Uterus (tissue), 4 donors: Measurements from ENCODE around the gene ADORA2B. TPM values are rescaled to one million over a fixed set of nuclear protein-coding genes. Genes with fewer than 3 reads are reported as not detected.
"Not testable (repeated sequence)": the region's sequence is repeated elsewhere in the genome, so short reads cannot be mapped to it uniquely, and the experiment has no call there.

Source experiments
- DNase-seq, 2 donors: peaks; one replicate each; pipeline ENCODE4 v3.0.0-alpha.2; 2019 to 2020
- H3K27ac ChIP-seq, 2 donors: fragments of 200-600 bp; sonication (generic); 1 replicate in 1 of 2; 2 replicates in 1 of 2; pipeline ENCODE4 v1.5.1; 2016 to 2018
- H3K27me3 ChIP-seq, 2 donors: fragments of 200-600 bp; sonication (generic); one replicate each; pipeline ENCODE4 v1.5.1; 2018 to 2019; ENCODE audit warnings: control low read depth in 1 of 2
- H3K36me3 ChIP-seq, 2 donors: fragments of 200-600 bp; sonication (generic); one replicate each; pipeline ENCODE4 v1.5.1; 2019; ENCODE audit warnings: control low read depth in 1 of 2
- H3K4me1 ChIP-seq, 2 donors: fragments of 200-600 bp; sonication (generic); one replicate each; pipeline ENCODE4 v1.5.1; 2018 to 2019; ENCODE audit warnings: control low read depth in 1 of 2
- H3K4me3 ChIP-seq, 2 donors: fragments of 200-600 bp; sonication (generic); 1 replicate in 1 of 2; 2 replicates in 1 of 2; pipeline ENCODE4 v1.5.1; 2018 to 2019; ENCODE audit warnings: mild to moderate bottlenecking in 1 of 2
- H3K9me3 ChIP-seq, 2 donors: fragments of 200-600 bp; sonication (generic); one replicate each; pipeline ENCODE4 v1.5.1; 2019; ENCODE audit warnings: control low read depth in 1 of 2
- CTCF ChIP-seq, 4 experiments: fragments of 200-600 bp in 2 of 4; fragments of 450-650 bp in 2 of 4; sonication (generic) in 2 of 4; IDR thresholded peaks; one replicate each; pipeline ENCODE4 v1.5.1; 2016 to 2019; ENCODE audit warnings: antibody characterized with exemption in 4 of 4, mild to moderate bottlenecking in 2 of 4, moderate library complexity in 1 of 4
- POLR2A ChIP-seq, 2 donors: fragments of 450-650 bp; IDR thresholded peaks; one replicate each; pipeline ENCODE4 v1.6.1; 2016; ENCODE audit warnings: antibody characterized with exemption in 2 of 2, mild to moderate bottlenecking in 1 of 2, moderate library complexity in 1 of 2
- intact Hi-C: fragments of 100-400 bp; cut with DNase I; formaldehyde crosslinking; loops from one replicate; pipeline ENCODE4 v1.15.1; 2023; ENCODE audit warnings: low total_unique reads
- total RNA-seq, 4 donors: library from RNA; depleted of rRNA in 3 of 4; stranded (reverse); fragments of >200 nt in 3 of 4; gene quantifications; one replicate each; pipeline versions ENCODE4 v1.1.0 to v1.2.4, GENCODE V29; 2014 to 2023
- donor health status: DM: yes; HTN: yes; CAD: no.

ADORA2B gene
- total RNA-seq, 4 donors from 2014 or later, result 2.1 to 2.7 TPM; not detected in 2

GRCh38 chr17:15907290-15907689 is 37.6 kb upstream of the ADORA2B start:
- Histone ChIP-seq H3K4me3 (no peak overlapping the region), H3K36me3 (no peaks in the 10 kb centered on the region), H3K27me3 (no peaks in the 10 kb centered on the region), H3K4me1 (no peaks in the 10 kb centered on the region), H3K27ac (no peak overlapping the region), H3K9me3 (no peaks in the 10 kb centered on the region)
- TF ChIP-seq POLR2A (IDR thresholded peaks at IDR 0.05) (no peak), CTCF (IDR thresholded peaks at IDR 0.05) (no peak)
- intact Hi-C loops, result no loop called here
- no peak for DNase-seq

GRCh38 chr17:15908378-15908777 is 36.6 kb upstream of the ADORA2B start:
- no peaks in the 10 kb centered on the region for H3K4me1 ChIP-seq
- no peaks in the 10 kb centered on the region for H3K27me3 ChIP-seq
- intact Hi-C loops, result no loop called here
- H3K27ac ChIP-seq, result no peak overlapping the region
- DNase-seq, result no peak
- H3K36me3 ChIP-seq, result no peaks in the 10 kb centered on the region
- no peaks in the 10 kb centered on the region for H3K9me3 ChIP-seq
- no peak overlapping the region for H3K4me3 ChIP-seq
- TF ChIP-seq POLR2A (IDR thresholded peaks at IDR 0.05) (no peak), CTCF (IDR thresholded peaks at IDR 0.05) (no peak)

GRCh38 chr17:15909481-15909991 is 35.4 kb upstream of the ADORA2B start:
- H3K36me3 ChIP-seq, result no peaks in the 10 kb centered on the region
- no peaks in the 10 kb centered on the region for H3K4me1 ChIP-seq
- TF ChIP-seq POLR2A (IDR thresholded peaks at IDR 0.05) (no peak), CTCF (IDR thresholded peaks at IDR 0.05) (no peak)
- no peaks in the 10 kb centered on the region for H3K9me3 ChIP-seq
- no peak for DNase-seq
- H3K27ac ChIP-seq, result no peak overlapping the region
- no peaks in the 10 kb centered on the region for H3K27me3 ChIP-seq
- H3K4me3 ChIP-seq, result no peak overlapping the region
- intact Hi-C loops, result no loop called here

GRCh38 chr17:15910791-15911190 is 34.1 kb upstream of the ADORA2B start:
- H3K27ac ChIP-seq, result no peak overlapping the region
- H3K4me3 ChIP-seq, result no peak overlapping the region
- no peaks in the 10 kb centered on the region for H3K4me1 ChIP-seq
- no peak for TF ChIP-seq POLR2A (IDR thresholded peaks at IDR 0.05)
- no peak for TF ChIP-seq CTCF (IDR thresholded peaks at IDR 0.05)
- DNase-seq, result no peak
- intact Hi-C loops, result no loop called here
- H3K9me3 ChIP-seq, result no peaks in the 10 kb centered on the region
- no peaks in the 10 kb centered on the region for H3K36me3 ChIP-seq
- H3K27me3 ChIP-seq, result no peaks in the 10 kb centered on the region

- not testable (repeated sequence) for H3K4me1 ChIP-seq, H3K36me3 ChIP-seq
Measured at GRCh38 chr17:15911701-15912100, 33.2 kb upstream of the ADORA2B start.

GRCh38 chr17:15912416-15912955 is 32.4 kb upstream of the ADORA2B start:
- H3K27me3 ChIP-seq, result no peaks in the 10 kb centered on the region

More at GRCh38 chr17:15911701-15912100, 33.2 kb upstream of the ADORA2B start:
- H3K27me3 ChIP-seq, H3K27ac ChIP-seq, H3K9me3 ChIP-seq, H3K4me3 ChIP-seq, intact Hi-C loops, DNase-seq: not testable (repeated sequence)

More at GRCh38 chr17:15912416-15912955, 32.4 kb upstream of the ADORA2B start:
- H3K27ac ChIP-seq, result no peak overlapping the region
- TF ChIP-seq POLR2A (IDR thresholded peaks at IDR 0.05), result no peak
- no peak for TF ChIP-seq CTCF (IDR thresholded peaks at IDR 0.05)
- no peaks in the 10 kb centered on the region for H3K9me3 ChIP-seq
- DNase-seq, result no peak
- no peak overlapping the region for H3K4me3 ChIP-seq
- intact Hi-C loops, result no loop called here
- H3K4me1 ChIP-seq, result no peaks in the 10 kb centered on the region
- H3K36me3 ChIP-seq, result no peaks in the 10 kb centered on the region
